GM18867 (cell line): ENCODE results near the gene ENHO.

Source experiments
- ATAC-seq: cut with Tn5 transposase; IDR thresholded peaks from one replicate; pipeline ENCODE4 v1.9.1; 2021; ENCODE audit warnings: mild to moderate bottlenecking, moderate library complexity; ENCODE audit not compliant: unreplicated experiment

Gene ENHO

DNA sequence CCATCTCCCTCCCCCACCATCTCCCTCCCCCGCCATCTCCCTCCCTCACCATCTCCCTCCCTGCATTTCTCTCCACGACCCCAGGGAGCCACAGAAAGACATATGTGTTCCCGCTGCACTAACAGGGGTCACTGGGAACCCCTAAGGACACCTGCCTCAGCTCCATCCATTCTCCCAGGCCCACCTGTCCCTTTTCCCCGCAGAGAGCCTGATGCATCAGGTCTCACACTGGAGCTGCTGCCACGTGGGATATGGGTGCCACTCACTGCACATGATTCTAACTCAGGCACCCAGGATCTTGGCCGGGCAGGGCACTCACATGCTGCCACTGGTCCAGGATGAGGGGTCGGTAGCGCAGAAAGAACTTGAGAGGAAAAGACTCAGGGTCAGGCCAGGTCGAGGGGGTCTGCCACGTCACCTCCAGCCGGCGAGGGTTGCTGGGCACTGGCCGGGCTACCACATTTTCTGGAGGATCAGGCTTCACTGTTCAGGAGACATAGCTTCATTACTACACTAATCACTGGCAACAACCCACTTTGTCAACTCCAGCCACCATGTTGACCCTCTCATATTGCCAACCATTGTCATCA, 33.2 kb upstream of the ENHO start:
- no peak for ATAC-seq

DNA sequence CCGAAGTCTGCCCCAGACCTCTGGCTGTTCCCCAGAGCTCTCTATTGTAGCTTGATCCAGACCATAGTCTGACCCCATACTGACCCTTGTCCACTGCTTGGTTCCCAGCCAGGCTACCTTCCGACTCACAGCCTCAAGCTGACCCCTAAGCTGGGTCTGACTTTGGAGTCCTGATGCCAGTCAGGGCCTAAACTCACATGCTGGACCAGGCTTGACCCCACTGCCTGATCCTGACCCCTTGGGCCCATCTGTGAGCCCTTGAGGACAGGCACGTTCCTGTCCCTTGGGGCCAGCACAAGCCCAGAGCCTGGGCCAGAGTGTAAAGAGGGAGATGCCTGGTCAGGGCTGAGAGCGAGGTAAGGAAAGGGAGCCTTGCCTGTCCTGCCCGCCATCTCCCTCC, 32.7 kb upstream of the ENHO start:
- ATAC-seq = no peak

DNA sequence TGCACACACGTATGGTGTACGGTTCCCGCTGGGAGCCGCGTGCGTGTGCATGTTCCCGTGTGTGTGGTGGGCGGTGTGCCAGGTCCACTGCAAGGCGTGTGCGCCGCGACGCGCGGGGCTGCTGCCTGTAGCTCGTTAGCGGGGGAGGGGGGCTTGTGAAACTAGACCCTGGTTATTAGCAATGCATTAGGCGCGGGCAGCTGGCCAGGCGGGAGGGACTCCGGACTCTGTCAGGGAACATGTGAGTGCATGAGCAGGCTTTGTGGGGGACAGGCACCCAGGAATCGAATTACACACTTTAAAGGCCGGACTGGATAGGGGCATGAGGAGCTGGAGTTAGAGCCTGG, 32.2 kb upstream of the ENHO start:
- ATAC-seq = no peak

DNA sequence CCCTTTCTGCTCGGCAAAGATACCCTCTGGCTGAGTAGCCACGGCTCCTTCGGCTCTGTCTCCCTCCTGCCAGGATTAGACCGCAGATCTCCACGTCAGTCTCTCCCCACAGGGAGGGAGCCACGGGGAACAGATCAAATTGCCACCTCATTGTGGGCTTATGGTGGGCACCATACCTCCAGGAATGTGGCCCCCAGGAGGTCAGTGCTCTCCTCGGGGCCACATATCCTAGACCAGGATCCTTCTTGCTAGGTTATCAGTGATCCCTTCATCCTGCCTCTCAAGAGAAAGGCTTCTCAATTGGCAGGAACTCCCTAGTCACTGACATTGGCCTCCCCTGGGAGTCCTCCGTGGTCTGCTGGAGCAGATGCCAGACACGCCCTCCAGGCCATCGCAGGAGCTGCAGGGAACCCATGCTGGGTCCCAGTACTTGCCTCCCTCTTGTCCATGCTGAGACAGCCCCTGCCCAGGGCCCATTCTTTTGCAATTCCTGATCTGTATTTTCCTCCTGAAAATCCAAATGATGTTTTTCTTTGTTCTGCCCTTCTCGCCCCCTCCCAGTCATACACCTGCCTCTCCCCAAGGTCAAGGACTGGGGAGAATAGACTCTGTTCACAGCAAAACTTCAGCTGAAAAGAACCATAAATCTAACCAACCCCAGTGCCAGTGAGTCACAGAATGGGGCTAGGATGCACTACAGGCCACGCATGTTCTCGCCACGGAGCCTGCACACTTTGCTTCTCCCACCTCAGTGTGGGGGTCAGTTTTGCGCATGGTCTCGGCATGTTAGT, 31.6 kb upstream of the ENHO start:
- ATAC-seq = no peak

DNA sequence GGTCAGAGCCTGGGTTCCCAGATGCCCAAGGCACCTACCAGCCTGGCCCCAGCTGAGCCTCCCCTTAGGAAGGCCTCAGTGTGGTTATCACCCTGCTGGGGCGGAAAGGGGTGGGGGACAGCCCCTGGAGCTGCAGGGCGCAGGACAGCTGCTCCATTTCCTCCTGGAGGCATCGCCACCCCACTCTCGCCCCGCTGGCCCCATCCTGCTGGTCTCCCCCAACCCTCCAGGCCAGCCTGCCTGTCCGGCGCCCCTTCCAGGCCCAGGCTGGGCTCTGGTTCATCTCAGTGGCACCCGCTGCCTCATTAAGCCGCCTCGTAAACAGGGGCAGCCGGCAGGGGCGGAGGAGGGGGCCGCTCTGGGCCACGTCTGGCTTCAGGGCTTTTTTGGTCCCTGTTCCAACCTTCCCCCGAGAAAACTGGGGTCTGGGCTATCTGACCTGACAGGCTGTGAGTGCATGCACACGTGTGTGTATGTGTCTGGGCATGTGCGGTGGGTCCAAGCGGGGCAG, 30.8 kb upstream of the ENHO start:
- ATAC-seq = no peak

DNA sequence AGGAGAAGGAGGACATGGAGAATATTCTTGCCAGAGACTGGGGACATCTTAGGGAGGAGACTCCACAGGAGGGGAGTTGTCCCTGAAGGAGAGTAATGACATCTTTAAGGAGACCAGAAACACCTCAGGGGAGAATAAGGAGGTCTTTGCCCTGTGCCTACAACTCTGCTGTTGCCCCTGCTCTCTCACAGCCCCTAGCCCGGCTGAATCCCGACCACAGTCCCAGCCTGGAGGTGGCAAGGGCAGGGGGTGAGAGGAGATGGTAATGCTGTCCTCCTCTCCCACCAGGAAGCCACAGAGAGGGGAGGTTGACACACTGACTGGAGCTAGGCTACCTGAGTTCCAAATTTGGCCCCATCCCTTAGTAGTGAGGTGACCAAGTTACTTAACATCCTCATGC, 30.2 kb upstream of the ENHO start:
- no peak for ATAC-seq

DNA sequence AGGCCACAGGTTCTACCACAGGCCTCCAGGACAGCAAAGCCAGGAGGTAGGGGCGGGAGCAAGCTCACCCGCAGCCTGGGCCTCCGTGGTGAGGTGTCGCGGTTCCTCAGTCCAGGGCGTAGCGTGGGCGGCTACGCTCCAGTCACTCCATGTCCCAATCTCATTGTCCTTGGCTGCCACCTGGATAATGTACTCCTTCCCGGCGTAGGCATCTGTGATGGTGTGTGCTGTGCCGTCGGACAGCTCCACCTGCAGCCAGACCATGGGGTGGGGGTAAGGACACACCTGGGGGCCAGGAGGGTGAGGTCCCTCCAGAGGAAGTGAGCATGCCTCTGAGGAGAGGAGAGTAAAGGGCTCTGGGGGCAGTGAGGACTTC, 29.8 kb upstream of the ENHO start:
- ATAC-seq = no peak

DNA sequence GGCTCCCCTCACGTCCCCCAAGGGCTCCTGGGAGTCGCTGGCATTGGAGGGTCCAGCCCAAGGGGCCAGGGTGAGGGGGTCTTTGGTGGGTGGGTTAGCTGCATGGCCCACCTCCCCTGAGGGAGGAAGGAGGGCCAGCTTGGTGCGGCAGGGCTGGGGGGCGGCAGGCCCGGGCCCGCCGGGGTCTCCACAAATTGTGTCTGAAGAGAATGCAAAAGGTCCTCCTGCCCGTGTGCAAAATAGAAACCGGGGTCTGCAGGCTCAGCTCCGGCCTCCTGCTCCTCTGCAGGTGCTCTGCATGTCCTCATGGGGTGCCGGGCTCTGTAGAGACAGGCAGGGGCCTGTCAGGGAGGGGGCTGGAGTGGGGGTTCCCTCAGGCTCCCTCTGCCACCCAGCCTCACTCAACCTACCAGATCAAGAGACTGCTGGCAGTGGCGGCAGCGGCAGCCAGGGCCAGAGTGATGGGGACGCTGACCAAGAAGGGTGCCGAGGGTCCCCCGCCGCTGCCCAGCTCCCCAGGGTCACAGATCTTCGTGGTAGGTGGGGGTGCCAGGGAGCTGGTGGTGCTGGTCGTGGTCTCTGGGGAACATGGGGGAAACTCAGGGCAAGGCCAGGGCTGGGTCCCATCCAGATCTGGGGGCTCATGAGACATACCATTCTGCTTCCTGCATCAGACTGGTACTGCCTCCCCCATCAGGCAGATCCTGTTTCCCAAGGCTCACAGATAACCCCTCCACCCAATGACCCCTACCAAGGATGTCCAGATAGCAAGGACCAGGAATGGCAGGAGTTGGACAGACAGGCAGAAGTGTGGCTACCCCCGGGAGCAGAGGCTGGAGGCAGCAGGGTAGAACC, 29.2 kb upstream of the ENHO start:
- no peak for ATAC-seq

DNA sequence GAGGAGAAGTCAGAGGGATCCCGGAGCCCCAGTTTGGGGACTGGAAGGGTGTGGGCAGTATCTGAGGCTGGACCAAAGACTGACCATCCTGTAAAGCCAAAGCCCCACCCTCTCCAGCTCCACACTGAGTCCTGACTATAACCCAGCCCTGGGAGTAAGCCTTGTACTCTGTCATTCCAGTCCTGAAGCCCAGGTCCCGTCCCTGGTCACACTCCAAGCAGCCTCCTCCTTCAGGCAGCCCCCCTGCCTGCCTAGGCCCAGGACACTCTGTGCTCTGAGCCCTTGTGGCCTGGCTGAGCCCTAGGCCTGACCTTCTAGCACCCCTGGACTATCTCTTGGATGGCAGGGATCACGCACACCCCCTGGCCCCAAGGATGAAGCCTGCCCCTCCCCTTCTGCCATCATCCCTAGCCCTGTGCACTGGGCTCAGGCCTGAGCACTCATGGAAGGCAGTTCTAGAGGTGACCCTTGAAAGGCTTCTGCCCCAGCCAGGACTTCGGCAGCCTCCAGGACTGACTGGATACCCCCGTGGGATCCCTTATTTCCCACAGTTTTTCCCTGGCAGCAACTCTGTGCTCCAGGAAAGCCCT, 28.0 kb upstream of the ENHO start:
- no peak for ATAC-seq

DNA sequence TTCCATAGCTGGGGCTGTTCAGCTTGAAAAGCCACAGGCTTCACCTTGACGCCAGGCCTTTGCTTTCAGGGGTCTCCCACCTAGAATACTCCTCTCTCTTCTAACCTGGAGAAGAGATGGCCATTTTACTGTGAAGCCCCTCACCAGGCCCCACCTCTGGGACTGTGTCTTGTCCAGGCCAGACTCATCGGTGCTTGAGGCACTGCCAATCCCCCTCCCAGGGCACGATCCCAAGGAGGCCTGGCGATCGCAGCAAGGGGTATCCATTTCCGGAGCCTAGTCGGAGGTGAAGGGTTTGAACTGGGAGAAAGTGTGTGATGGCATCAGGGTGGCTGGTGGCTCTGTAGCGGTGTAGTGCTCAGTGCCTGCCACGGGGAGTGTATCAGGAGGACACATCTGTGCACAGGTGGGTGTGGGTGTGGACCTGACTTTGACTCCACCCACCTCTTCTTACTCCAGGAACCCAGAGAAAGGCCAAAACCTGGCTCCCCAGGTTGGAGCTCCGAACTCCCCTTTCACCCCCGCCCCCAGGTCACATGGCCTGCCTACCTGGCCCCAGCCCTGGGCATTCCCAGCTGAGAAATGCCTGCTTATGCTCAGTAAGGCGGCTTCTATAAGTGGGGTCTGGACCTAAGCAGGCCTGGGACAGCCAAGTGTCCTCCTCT, 27.4 kb upstream of the ENHO start:
- no peak for ATAC-seq

DNA sequence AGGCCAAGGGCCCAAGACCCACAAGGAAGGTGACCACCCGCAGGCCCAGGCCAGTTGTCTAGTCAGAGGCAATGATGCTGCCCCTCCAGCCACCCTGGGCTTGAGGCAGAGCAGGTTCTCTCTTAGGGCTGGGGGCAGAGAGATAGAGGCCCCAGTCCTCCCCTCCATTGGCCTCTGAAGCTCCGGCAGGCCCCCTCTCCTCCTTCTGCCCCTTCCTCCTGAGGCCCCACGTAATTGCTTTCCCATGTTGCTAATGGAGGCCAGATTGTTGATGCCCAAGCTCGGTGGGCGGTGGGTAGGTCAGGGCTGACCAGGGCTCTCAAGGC, 26.6 kb upstream of the ENHO start:
- ATAC-seq = no peak

DNA sequence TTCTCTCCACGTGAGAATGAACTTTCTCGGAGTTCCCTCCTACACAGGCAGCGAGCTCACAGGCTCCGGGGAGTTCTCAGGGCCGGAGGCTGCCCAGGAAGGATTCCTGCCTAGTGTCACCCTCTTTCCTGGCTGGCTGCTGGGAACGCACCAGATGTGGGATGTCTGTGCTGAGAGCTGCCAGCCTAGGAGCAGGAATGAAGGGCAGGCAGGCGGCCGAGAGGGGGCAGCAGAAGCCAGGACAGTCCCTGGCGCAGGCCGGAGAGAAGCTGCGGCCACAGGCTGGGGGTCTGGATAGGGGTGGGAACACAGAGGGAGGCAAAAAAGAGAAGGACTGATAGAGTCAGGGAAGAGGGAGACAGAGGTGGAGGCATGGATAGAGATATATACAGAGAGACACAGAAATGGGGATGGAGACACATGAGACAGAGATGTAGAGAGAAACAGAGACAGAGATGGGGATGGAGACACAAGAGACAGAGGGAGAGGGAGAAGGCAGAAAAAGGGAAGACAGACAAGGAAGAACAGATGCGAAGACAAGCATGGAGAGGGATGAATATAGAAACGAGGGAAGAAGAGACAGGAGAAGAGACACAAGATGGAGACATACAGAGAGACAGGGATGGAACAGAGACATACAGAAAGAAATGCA, 25.3 kb upstream of the ENHO start:
- ATAC-seq = no peak

DNA sequence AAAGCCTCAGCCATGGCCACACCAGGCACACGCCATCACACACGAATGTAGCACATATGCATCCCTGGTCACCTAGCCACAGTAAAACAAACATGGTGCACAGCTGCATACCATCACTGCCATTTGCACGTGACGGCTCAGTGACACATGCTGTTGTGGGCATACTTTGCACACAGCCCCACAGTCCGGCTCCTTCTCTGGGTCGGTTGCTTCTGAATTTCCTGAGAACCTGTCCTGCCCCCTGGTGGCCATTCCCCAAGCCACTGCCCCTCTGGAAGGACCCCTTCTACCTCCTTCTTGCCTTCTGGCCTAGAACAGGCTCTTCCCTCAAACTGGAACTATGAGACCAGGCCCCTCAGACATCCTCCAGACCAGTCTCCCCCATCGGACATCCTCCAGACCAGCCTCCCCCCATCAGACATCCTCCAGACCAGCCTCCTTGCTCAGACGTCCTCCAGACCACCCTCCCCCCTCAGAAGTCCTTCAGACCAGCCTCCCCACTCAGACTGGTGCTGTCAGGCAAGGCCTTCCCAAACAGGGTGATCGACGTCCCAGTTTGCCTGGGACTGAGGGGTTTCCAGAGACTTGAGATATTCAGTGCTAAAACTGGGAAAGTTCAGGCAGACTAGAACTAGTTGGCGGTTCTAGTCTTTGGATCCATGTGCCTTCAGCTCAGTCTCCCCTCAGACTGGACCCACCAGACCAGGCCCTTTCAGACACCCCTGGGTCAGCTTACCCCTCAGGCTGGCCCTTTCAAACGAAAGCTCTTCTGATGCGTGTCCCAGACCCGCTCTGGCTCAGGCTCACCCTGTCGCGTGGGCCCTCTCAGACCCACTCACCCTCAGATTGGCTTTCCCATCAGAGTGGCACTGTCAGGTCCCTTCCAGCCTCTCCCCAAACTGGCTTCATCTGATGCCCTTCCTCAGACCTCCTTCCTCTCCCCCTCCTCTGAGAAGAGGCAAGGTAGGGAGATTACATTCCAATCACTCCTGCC, 24.3 kb upstream of the ENHO start:
- no peak for ATAC-seq

DNA sequence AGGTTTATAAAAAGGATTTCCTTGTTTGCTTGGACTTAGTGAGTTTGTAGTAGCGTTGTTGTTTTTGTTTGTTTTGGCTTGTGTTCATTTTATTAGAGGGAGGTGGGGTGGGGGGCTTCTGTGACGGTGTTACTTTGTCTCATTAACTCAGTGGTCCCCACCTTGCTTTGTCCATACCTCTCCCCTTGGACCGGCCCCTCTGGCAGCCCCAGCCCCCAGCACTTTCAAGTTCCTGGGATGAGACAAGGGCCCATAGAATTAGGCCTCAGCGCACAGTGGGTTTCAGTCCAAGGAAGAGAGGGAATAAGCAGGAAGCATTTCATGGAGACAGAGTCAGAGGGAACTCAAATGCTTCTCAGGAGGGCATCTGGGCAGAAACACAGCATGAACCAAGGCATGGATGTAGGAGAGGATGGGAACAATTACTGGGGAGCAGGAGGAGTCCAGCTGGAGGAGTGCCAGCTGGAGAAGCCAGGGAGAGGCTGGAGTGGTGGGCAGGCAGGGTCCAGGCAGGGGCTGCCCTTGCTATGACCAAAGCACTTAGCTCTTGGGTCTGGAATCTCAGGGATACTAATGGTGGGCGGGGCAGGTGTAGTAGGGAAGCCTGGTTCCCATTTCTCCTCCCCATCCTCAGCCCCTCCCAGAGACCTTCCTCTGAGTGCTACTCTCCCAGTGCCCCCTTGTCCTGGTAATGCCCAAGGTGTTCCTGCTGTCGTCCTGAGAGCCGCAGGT, 23.5 kb upstream of the ENHO start:
- ATAC-seq = no peak

DNA sequence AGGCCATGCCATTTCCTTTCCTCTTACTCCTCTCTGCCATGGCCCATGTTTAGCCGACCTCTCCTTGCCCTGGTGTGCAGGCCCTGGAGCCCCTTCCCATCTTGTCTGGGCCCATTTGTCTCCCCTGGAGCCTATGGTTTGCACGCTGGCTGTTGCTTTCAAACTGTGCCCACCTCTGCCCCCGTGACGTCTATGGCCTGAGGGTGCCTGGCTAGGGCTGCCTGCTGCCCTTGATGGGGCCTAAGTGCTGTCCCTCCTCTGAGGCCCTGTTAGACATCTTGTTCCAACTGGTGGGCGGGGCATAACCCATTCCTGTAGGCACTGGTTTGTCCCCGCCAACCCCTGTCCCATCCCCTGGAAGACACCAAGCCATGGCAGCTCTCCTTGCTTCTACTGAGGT, 22.7 kb upstream of the ENHO start:
- no peak for ATAC-seq

DNA sequence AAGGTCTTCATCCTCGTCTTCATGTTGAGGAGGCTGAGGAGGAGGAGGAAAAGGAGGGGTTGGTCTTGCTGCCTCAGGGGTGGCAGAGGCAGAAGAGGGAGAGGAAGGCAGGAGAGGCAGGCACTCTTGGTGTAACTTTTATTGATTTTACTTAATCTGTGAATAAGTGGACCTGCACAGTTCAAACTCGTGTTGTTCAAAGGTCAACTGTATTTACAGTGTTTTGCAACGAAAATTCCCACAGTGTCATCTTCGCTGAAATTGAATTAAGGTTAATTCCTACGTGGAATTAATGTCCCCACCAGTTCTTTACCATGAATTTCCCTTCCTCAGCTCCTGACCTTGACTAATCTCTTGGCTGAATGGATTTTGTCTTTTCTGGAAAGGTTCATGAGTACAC, 21.2 kb upstream of the ENHO start:
- no peak for ATAC-seq

DNA sequence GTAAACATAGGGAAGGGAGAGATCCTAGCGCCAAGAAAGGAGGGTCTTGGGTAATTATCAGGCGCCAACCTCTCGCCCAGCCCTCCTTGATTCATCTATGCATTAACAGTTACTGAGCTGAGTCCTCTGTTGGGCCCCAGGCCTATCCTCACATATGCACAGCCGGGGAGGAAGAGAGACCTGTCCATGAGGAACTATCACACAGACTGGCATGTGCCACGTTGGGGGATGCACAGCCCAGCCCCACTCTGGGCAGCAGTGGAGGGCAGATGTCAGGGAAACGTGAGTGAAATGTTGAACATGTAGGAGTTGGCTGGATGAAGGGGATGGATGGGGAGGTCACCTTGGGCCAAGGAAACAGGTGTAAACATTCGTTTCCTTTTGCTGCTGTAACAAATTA, 18.8 kb upstream of the ENHO start:
- no peak for ATAC-seq

DNA sequence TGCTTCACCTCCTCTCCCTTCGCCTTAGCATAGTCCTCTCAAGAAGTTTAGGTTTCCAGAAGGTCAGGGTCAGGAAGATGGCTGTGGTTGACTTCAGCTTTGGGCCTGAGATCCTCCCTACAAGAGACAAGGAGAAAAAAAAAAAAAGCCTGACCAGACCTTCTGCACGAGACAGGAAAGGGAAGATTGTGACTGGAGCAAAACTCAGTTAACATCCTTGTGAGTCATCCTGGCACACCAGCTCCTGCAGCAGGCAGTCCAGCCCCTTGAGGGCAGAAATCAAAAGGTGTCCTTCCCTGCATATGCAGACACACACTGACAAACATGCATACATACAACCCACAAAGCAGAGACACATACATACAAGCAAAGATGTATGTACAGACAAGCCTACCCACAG, 18.0 kb upstream of the ENHO start:
- no peak for ATAC-seq

DNA sequence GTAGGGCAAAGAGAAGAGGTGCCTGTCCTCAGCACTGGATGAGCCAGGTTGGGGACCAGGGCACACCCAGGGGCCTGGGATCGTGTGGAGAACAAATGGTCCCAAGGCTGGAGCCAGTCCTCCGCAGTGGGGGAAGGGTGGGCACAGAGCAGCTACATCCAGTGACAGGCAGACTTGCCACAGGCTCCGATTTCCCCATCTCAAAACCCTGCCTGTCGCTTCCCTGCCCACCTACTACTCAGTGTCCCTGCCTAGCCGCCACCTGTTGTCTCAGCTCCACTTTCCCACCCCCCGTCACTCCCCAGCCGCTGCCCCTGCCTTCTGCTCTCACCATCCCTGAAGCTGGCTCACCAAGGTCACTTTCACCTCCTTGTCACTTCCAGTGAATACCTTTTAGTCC, 13.9 kb upstream of the ENHO start:
- no peak for ATAC-seq
